Fibroblast of villous mesenchyme (primary cell): ENCODE data around the gene SLC9A6. TPM values are rescaled to one million over a fixed set of nuclear protein-coding genes. Genes with fewer than 3 reads are reported as not detected.

Experiments
- DNase-seq: peaks from one replicate; pipeline ENCODE4 v3.0.0-alpha.2; 2010; ENCODE audit warnings: low read depth
- H3K4me3 ChIP-seq: 2 replicates; pipeline ENCODE4 v1.5.1; 2011; ENCODE audit warnings: low read depth, mild to moderate bottlenecking, low read length
- total RNA-seq: library from RNA; depleted of rRNA; stranded (reverse); fragments of >200 nt; gene quantifications from 2 replicates; pipeline ENCODE4 v1.2.3, GENCODE V29; 2012
- TF ChIP-seq, protein P1 (sequence below): IDR thresholded peaks from 2 replicates; pipeline ENCODE4 v1.5.1; 2012; ENCODE audit warnings: low read depth, mild to moderate bottlenecking, low read length; ENCODE audit not compliant: insufficient read depth

SLC9A6 gene
- total RNA-seq, 1 donor = 28.5 TPM

DNA sequence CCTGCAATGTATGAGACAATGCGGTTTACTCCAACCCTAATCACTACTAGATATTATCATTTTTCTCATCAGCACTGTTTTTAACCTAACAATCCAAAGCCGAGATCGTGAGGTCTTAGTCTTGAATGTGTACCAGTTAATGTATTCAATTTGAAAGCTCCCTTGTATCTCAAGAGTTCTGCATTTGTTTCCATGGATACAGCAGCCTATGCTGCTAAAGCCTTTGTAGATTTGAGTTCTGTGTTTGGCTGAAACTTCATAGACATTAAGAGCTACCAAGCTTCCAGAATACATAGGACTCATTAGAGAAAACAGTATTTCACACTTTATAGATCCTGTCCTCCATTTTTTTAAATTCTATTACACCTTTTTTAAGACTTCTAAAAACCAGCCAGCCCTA lies 39.9 kb downstream of the SLC9A6 start:
- TF ChIP-seq, protein P1, sequence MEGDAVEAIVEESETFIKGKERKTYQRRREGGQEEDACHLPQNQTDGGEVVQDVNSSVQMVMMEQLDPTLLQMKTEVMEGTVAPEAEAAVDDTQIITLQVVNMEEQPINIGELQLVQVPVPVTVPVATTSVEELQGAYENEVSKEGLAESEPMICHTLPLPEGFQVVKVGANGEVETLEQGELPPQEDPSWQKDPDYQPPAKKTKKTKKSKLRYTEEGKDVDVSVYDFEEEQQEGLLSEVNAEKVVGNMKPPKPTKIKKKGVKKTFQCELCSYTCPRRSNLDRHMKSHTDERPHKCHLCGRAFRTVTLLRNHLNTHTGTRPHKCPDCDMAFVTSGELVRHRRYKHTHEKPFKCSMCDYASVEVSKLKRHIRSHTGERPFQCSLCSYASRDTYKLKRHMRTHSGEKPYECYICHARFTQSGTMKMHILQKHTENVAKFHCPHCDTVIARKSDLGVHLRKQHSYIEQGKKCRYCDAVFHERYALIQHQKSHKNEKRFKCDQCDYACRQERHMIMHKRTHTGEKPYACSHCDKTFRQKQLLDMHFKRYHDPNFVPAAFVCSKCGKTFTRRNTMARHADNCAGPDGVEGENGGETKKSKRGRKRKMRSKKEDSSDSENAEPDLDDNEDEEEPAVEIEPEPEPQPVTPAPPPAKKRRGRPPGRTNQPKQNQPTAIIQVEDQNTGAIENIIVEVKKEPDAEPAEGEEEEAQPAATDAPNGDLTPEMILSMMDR = no peak
- H3K4me3 ChIP-seq = no peak overlapping the region
- no peak for DNase-seq

DNA sequence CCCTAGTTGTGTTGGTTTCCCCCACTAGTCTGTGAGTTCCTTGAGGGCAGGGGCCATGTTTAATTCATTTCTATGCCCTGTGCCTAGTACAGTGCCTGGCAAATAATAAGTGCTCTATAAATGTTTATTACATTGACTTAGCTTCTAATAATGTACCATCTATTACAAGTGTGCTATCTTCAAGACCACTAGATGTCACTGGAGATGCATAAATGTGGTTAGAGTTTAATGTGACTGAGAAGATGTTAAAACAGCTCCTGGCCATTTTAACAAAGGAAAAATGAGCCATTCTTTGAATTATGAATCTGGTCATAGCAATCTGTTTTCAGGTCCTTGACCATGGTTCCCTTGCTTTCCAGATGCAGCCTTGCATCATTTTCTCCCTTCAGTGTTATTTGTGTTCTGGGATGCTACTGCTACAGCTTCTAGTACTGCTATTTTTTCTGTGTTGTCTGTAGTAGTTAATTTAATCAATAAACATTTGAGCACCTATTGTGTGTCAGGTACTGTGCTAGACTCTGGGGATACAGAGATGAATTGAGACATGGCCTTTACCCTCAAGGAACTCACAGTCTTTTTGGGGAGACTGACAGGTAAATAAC lies 43.2 kb downstream of the SLC9A6 start:
- peak; percentile 72 for DNase-seq
- TF ChIP-seq, protein P1 = peak; percentile 56
- H3K4me3 ChIP-seq = no peak overlapping the region

DNA sequence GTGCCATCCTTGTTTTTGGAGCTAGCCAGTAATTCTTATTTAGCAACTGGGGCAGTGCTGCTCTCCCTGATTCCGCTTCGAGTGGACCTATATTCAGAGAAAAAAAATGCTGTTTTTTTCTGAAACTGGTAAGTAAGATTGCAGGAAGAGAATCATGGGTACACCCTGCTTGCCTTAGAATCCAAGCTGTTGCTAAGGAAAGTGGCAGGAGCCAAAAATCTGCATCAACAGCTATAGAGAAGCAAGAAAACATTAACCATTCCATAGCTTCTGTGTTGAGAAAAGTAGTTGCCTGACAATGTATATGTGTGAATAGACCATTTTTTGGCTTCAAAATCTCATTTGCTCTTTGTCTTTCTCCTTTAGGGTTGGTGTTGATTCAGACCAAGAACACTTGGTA lies 44.5 kb downstream of the SLC9A6 start:
- TF ChIP-seq, protein P1 = no peak

DNA sequence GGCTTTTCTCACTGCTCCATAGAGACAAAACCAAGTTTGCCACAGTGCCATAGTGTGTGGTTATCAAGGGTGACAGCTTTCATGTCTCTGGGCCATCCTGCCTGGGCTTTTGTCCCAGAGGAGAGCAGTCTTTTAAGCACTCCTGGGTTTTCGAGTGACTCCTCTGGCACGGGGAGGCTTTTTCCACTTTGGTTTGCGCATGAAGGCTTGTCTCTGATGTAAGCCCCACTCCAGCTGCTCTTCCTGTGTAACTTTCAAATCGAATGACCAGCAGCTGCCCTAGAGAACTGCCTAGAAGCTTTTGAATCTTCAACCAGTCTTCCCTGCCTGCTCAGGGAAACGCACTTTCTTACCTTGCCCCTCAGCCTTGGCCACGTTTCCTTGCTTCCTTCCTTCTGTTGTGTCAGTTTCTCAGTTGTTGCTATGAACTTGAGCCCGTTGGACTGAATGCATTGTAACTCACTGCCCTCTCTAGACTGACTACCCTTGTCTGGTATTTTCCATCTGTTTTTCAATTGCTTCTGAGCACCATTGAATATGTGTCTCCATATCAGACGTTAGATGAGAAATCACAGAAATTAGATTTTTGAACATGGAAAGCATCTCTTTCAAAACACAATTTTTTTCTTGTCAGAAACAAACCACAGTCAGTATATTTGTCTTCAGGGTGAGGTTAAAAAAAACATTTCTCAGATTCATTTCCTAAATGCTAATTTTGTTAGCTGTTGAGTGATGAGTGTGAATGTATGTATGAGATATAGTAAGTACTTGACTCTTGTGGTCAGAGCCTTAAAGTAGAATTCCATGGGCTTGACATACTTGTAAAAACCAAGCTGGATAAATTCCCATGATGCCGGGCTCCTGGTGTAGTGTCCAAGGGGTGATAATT lies 45.3 kb downstream of the SLC9A6 start:
- TF ChIP-seq, protein P1 = no peak
- H3K4me3 ChIP-seq = no peak overlapping the region
- peak; percentile 69 for DNase-seq

More for the DNA sequence above, 44.5 kb downstream of the SLC9A6 start:
- no peak overlapping the region for H3K4me3 ChIP-seq
- no peak for DNase-seq

DNA sequence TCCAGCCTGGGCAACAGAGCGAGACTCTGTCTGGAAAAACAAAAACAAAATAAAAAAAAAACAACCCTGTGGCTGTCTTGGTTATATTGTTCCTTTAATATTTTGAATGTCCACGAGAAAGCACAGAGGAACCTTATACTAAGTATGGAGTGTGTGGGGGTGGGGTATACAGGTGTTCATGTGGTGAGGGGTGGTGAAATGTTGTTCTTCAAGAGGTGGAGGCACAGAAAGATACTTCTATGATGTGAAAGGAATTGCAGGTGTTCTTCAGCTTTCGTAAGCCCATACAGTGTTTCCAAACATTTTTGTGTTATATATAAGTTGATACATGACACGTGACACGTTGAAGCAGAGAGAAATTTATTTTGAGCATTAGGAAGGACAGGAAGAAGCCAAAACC lies 46.4 kb downstream of the SLC9A6 start:
- no peak overlapping the region for H3K4me3 ChIP-seq
- no peak for DNase-seq
- TF ChIP-seq, protein P1 = no peak

DNA sequence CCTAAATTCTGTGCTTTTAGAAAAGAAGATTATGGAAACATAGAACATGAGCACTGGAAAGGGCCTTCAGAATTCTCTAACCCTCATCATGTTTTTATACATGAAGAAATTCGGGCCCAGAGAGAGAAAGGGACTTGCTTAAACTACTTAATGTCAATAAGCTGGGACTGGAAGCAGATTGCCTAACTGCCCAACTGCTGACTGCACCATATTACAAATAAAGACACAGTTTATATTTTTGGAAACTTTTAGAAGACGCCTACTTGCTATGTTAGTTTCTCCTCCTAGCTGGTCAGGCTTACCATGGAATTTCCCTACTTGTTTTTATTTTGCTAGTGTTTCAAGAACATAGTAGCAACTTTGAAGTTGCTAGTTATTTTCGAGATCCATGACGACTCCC lies 47.1 kb downstream of the SLC9A6 start:
- TF ChIP-seq, protein P1 = no peak
- no peak overlapping the region for H3K4me3 ChIP-seq
- peak; percentile 53 for DNase-seq
